ENCODE results near the gene TMEM198. TPM values are rescaled to one million over a fixed set of nuclear protein-coding genes. Genes with fewer than 3 reads are reported as not detected.

Gene TMEM198
- total and polyA plus RNA-seq, 4 donors = 1.3 to 7.1 (median 4.3) TPM

DNA sequence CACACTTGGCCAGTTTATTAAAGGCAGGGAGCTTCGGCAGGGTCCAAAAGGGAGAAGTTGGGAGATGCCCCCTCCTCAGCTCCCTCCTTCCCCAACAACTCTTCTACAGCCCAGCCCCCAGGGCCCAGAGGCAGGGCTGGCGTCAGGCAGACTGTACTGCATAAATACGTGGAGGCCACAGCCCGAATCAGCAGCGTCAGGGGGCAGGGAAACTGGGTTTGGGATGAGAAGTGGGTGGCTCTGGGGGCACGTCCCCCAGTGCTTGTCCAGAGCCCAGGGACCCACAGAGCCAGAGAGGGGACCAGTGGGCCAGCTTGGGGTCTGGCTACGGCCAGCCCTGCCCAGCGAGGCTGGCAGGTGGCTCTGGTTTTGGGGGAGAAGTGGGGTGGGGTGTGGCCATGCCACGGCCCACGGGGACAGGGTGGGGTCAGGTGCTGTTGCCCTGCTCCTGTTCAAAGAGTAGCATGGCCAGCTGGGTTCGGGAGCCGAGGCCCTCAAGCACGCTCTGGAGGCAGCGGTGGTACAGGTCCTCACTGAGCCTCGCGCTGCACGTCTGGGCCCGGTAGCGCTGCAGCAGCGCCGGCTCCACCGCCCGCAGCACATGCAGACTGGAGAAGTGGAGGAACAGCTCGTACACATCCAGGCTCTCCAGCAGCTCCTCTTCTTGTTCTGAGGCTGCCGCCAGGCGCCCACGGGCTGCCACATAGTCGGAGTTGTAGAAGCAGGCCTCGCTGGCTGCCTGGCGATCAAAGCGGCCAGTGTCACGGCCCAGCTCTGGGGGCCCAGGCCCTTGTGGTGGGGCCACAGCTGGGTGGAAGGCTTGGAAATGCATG, 4.7 kb upstream of the TMEM198 start:
- Histone ChIP-seq H3K36me3 (ENCODE audit: control insufficient read depth in 4 of 4, insufficient read depth in 4 of 4, low read length in 4 of 4) (peaks cover 3 to 13% (median 12%) of the 10 kb centered on the region in 4 donors), H3K27me3 (ENCODE audit: control insufficient read depth in 3 of 3, insufficient read depth in 3 of 3, low read length in 2 of 3) (no peaks in the 10 kb centered on the region), H3K27ac (ENCODE audit: low read depth in 1 of 2, low read length in 1 of 2) (no peak overlapping the region), H3K4me3 (no peak overlapping the region), H3K4me1 (ENCODE audit: control insufficient read depth in 5 of 5, insufficient read depth in 5 of 5, low read length in 5 of 5) (peaks cover 0 to 47% (median 8%) of the 10 kb centered on the region in 5 donors), H3K9ac (ENCODE audit: insufficient read depth in 1 of 2, low read length in 2 of 2) (no peak overlapping the region), H3K9me3 (ENCODE audit: control insufficient read depth in 4 of 4, insufficient read depth in 3 of 4, low read length in 3 of 4) (no peaks in the 10 kb centered on the region)
- ATAC-seq (ENCODE audit: insufficient read depth, low FRiP score) (no peak), DNase-seq (no peak)
- WGBS, 2 donors = 91 to 93% methylated on average over 32 of the region's 32 CpGs
- TF ChIP-seq, protein P1, sequence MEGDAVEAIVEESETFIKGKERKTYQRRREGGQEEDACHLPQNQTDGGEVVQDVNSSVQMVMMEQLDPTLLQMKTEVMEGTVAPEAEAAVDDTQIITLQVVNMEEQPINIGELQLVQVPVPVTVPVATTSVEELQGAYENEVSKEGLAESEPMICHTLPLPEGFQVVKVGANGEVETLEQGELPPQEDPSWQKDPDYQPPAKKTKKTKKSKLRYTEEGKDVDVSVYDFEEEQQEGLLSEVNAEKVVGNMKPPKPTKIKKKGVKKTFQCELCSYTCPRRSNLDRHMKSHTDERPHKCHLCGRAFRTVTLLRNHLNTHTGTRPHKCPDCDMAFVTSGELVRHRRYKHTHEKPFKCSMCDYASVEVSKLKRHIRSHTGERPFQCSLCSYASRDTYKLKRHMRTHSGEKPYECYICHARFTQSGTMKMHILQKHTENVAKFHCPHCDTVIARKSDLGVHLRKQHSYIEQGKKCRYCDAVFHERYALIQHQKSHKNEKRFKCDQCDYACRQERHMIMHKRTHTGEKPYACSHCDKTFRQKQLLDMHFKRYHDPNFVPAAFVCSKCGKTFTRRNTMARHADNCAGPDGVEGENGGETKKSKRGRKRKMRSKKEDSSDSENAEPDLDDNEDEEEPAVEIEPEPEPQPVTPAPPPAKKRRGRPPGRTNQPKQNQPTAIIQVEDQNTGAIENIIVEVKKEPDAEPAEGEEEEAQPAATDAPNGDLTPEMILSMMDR (IDR thresholded peaks at IDR 0.05; ENCODE audit: control extremely low read depth, extremely low read depth) = no peak

DNA sequence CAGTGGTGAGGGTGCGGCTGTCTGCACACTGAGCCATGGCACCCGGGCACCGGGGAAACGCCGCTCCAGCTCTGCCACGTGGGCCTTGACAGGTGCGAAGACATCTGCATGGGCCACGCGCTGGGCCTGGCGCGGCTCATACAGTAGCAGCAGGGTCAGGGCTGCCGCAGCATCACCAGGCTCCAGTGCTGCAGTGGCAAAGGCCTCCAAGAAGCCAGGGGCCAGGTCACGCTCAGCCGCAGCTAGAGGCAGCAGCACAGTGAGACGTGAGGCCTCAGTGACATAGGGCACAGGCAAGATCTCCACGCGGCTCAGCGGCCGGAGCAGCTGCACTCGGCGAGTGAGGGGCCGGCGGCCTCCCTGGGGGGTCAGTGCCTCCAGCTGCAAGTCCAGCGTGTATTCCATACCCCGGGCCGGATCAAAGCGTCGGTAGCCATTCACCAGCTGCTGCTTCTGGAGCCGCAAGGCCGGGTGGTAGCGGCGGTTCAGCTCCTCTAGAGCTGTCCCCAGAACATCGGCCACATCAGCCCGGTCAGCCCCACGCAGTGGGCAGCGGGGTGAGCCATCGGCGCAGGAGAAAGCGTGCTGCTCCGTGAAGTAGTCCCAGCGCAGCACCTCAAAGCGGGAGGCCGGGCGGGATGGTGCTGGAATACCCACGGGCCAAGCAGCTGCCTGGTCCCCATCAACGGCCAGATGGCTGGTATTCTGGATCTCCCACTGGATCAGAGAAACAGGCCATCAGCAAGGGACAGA, 3.7 kb upstream of the TMEM198 start:
- 95% methylated on average over 46 of the region's 46 CpGs for WGBS, 2 donors
- Histone ChIP-seq H3K4me1 (ENCODE audit: control insufficient read depth in 5 of 5, insufficient read depth in 5 of 5, low read length in 5 of 5) (peaks cover 0 to 55% (median 14%) of the 10 kb centered on the region in 5 donors), H3K36me3 (ENCODE audit: control insufficient read depth in 4 of 4, insufficient read depth in 4 of 4, low read length in 4 of 4) (peaks cover 3 to 13% (median 12%) of the 10 kb centered on the region in 4 donors), H3K27me3 (ENCODE audit: control insufficient read depth in 3 of 3, insufficient read depth in 3 of 3, low read length in 2 of 3) (no peaks in the 10 kb centered on the region), H3K27ac (ENCODE audit: low read depth in 1 of 2, low read length in 1 of 2) (no peak overlapping the region), H3K9ac (ENCODE audit: insufficient read depth in 1 of 2, low read length in 2 of 2) (no peak overlapping the region), H3K4me3 (no peak overlapping the region), H3K9me3 (ENCODE audit: control insufficient read depth in 4 of 4, insufficient read depth in 3 of 4, low read length in 3 of 4) (no peaks in the 10 kb centered on the region)
- TF ChIP-seq, protein P1 (IDR thresholded peaks at IDR 0.05; ENCODE audit: control extremely low read depth, extremely low read depth) = no peak
- no peak for ATAC-seq (ENCODE audit: insufficient read depth, low FRiP score)
- no peak for DNase-seq

- H3K9me3 ChIP-seq (ENCODE audit: control insufficient read depth in 4 of 4, insufficient read depth in 3 of 4, low read length in 3 of 4) = no peaks in the 10 kb centered on the region
- H3K4me3 ChIP-seq = no peak overlapping the region
- H3K27me3 ChIP-seq (ENCODE audit: control insufficient read depth in 3 of 3, insufficient read depth in 3 of 3, low read length in 2 of 3) = no peaks in the 10 kb centered on the region
- H3K4me1 ChIP-seq (ENCODE audit: control insufficient read depth in 5 of 5, insufficient read depth in 5 of 5, low read length in 5 of 5) = peaks cover 0 to 55% (median 14%) of the 10 kb centered on the region in 5 donors
- 91 to 92% methylated on average over 12 of the region's 12 CpGs for WGBS, 2 donors
- H3K36me3 ChIP-seq (ENCODE audit: control insufficient read depth in 4 of 4, insufficient read depth in 4 of 4, low read length in 4 of 4) = peaks cover 3 to 13% (median 12%) of the 10 kb centered on the region in 4 donors
- no peak for DNase-seq
- no peak overlapping the region for H3K9ac ChIP-seq (ENCODE audit: insufficient read depth in 1 of 2, low read length in 2 of 2)
- TF ChIP-seq, protein P1 (IDR thresholded peaks at IDR 0.05; ENCODE audit: control extremely low read depth, extremely low read depth) = no peak
- no peak overlapping the region for H3K27ac ChIP-seq (ENCODE audit: low read depth in 1 of 2, low read length in 1 of 2)
- ATAC-seq (ENCODE audit: insufficient read depth, low FRiP score) = no peak
Observed at GRCh38 chr2:219540784-219541504, 2.9 kb upstream of the TMEM198 start.

Data from lung (tissue), 12 donors.